AG09319 (cell line): ENCODE measurements around the gene PTPRS.

Experiments
- DNase-seq: peaks from one replicate; pipeline ENCODE4 v3.0.0-alpha.2; 2010; ENCODE audit warnings: low read depth; ENCODE audit errors: extremely low read depth
- TF ChIP-seq, protein P1 (sequence below): IDR thresholded peaks from 2 replicates; pipeline ENCODE4 v1.5.1; 2011; ENCODE audit warnings: low read depth, mild to moderate bottlenecking, inconsistent platforms, low read length, moderate library complexity

Gene PTPRS

DNA sequence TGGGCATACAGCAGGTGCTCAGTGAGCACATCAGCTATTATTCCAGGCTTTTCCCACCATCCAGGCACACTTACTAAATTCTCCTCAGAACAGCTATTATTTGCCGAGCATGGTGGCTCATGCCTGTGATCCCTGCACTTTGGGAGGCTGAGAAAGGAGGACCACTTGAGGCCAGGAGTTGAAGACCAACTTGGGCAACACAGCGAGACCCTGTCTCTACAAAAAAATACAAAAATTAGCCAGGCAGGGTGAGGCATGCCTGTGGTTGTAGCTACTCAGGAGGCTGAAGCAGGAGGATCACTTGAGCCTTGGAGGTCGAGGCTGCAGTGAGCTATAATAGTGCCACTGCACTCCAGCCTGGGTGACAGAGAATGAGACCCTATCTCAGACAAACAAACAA is 35.4 kb downstream of the PTPRS start:
- DNase-seq, result no peak
- TF ChIP-seq, protein P1, sequence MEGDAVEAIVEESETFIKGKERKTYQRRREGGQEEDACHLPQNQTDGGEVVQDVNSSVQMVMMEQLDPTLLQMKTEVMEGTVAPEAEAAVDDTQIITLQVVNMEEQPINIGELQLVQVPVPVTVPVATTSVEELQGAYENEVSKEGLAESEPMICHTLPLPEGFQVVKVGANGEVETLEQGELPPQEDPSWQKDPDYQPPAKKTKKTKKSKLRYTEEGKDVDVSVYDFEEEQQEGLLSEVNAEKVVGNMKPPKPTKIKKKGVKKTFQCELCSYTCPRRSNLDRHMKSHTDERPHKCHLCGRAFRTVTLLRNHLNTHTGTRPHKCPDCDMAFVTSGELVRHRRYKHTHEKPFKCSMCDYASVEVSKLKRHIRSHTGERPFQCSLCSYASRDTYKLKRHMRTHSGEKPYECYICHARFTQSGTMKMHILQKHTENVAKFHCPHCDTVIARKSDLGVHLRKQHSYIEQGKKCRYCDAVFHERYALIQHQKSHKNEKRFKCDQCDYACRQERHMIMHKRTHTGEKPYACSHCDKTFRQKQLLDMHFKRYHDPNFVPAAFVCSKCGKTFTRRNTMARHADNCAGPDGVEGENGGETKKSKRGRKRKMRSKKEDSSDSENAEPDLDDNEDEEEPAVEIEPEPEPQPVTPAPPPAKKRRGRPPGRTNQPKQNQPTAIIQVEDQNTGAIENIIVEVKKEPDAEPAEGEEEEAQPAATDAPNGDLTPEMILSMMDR, result no peak

DNA sequence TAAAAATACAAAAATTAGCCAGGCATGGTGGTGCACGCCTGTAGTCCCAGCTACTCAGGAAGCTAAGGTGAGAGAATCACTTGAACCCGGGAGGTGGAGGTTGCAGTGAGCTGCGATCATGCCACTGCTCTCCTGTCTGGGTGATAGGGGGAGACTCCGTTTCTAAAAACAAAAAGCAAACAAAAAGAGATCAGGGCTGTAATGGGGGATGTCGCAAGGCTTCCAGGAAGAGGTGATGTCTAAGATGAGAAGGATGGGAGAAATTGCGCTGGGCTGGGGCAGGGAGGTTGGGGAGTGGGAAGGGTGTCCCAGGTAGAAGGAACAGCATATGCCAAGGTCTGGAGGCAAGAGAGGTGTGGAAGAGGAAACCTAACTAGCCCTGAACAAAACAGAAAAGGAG is 36.1 kb downstream of the PTPRS start:
- TF ChIP-seq, protein P1, result no peak
- no peak for DNase-seq

DNA sequence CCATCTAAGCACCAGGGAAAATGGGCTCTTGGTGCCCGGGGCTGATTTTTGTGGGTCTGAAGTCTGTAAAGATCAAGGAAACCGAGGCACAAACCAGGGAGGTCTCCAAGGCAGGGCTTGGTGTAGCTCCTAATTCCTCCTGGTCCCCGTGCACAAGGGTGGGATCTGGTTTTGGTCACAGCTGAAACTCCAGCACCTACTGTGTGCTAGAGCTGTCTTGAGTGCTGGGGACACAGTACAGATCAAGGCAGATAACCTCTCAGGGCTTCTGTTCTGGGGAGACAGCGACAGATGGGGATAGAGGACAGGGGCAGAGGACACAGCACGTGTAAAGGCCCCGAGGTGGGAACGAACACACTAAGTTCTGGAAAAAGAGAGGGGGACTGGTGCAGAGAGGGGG is 37.4 kb downstream of the PTPRS start:
- TF ChIP-seq, protein P1, result no peak
- no peak for DNase-seq

DNA sequence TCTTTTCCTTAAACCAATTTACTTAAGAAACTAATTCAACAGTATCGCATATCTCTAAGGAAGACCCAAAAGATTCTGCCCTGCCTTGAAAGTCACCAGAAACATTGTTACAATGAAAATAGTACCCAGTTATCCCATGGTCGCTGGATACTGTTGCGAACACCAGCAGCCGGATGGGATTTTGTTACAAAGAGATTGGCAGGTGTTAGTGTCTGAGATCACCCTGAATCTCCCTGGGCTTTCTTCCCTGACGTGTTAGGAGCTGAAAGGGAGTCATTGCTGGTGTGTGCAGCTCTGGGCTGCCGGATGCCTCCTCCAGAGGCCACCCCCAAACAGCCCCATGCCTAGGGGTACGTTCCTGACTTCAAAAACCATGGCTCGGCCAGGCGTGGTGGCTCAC is 38.2 kb downstream of the PTPRS start:
- DNase-seq, result no peak

DNA sequence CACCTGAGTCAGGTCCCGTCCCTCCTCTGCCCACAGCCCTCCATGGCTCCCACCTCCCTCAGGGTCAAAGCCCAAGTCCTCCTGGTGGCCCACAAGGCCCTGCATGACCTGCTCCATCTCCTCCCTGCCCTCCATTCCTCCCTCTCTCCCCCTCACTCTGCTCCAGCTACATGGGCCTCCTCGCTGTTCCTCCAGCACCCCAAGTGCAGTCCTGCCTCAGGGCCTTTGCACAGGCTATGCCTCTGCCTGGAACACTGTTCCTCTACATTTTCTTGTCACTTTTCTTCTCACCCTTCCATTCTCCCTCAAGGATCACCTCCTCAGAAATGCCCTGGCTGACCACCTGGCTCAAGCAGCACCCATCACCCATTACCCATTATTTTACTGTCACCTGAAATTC is 41.5 kb downstream of the PTPRS start:
- TF ChIP-seq, protein P1, result no peak
- no peak for DNase-seq

More for the DNA sequence above, 38.2 kb downstream of the PTPRS start:
- TF ChIP-seq, protein P1, result no peak

DNA sequence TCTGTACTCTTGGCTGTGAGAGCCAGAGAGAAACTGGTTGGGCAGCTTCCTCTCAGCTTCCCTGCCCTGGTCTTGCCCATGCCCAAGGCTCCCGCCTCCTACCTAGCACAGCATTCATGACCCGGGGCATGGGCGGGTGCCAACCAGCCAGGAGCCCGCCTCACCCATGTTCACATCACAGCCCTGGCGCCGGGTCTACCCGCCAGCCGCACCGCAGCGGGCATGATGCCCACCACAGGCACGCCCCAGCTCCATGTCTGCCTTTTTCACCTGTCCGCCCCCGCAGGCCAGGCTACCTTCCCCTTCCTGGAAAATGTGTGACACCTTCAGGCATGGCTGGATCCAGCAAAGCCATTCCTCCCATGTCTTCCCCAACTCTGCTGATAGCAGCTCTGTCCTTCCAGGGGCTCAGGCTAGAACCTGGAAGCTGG is 42.1 kb downstream of the PTPRS start:
- TF ChIP-seq, protein P1, result no peak
- no peak for DNase-seq

DNA sequence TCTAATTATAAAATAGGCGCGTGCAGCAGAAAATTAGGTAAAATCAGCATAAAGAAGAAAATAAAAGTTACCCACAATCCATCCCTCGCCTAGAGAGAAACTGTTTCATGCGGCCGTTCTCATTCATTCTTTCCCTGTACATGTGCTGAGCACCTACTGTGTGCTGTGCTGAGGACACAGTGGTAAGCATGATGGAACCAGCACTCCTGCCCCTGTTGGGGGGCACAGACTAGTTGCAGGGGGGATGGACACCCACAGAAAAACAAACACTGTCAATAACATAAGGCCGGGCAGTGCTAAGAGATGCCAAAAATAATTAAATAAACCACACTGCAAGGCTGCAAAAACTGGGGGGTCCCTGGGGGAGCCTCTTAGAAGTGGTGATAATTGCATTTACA is 43.3 kb downstream of the PTPRS start:
- TF ChIP-seq, protein P1, result no peak
- no peak for DNase-seq
